ENCODE results near the gene XK. TPM values are rescaled to one million over a fixed set of nuclear protein-coding genes. Genes with fewer than 3 reads are reported as not detected.
A peak's percentile ranks its signal among the peaks of the same experiment; 100 is the strongest.

XK gene
- total RNA-seq, 1 donor from 2014 or later = 0.25 TPM

- H3K9ac ChIP-seq (ENCODE audit: low read length) = no peak overlapping the region
- Mint-ChIP-seq H3K27ac (ENCODE audit: unreplicated experiment) (no peak overlapping the region), H3K36me3 (ENCODE audit: low read depth, unreplicated experiment) (no peaks in the 10 kb centered on the region), H3K4me1 (ENCODE audit: low read depth, unreplicated experiment) (no peaks in the 10 kb centered on the region), H3K27me3 (ENCODE audit: low read depth, unreplicated experiment) (no peaks in the 10 kb centered on the region), H3K4me3 (ENCODE audit: unreplicated experiment) (no peak overlapping the region), H3K9me3 (ENCODE audit: unreplicated experiment) (no peaks in the 10 kb centered on the region)
- no peak overlapping the region for H3K27ac ChIP-seq (ENCODE audit: low read depth, low read length)
- no peaks in the 10 kb centered on the region for H3K79me2 ChIP-seq (ENCODE audit: insufficient read depth, low read length)
- H3K9me3 ChIP-seq (ENCODE audit: insufficient read depth, low read depth, low read length) = no peaks in the 10 kb centered on the region
- DNase-seq (ENCODE audit: low read depth) (no peak), FAIRE-seq (no peak)
- H2AFZ ChIP-seq (ENCODE audit: low read depth, low read length) = no peak overlapping the region
- H3K27me3 ChIP-seq (ENCODE audit: insufficient read depth, low read length) = no peaks in the 10 kb centered on the region
- H4K20me1 ChIP-seq (ENCODE audit: insufficient read depth, low read length) = no peaks in the 10 kb centered on the region
- H3K4me1 ChIP-seq (ENCODE audit: insufficient read depth, low read length) = peaks cover 2% of the 10 kb centered on the region
- no peak for TF ChIP-seq EZH2 (IDR thresholded peaks at IDR 0.05; ENCODE audit: insufficient read depth, low read length)
- TF ChIP-seq, protein P1, sequence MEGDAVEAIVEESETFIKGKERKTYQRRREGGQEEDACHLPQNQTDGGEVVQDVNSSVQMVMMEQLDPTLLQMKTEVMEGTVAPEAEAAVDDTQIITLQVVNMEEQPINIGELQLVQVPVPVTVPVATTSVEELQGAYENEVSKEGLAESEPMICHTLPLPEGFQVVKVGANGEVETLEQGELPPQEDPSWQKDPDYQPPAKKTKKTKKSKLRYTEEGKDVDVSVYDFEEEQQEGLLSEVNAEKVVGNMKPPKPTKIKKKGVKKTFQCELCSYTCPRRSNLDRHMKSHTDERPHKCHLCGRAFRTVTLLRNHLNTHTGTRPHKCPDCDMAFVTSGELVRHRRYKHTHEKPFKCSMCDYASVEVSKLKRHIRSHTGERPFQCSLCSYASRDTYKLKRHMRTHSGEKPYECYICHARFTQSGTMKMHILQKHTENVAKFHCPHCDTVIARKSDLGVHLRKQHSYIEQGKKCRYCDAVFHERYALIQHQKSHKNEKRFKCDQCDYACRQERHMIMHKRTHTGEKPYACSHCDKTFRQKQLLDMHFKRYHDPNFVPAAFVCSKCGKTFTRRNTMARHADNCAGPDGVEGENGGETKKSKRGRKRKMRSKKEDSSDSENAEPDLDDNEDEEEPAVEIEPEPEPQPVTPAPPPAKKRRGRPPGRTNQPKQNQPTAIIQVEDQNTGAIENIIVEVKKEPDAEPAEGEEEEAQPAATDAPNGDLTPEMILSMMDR (IDR thresholded peaks at IDR 0.05; ENCODE audit: insufficient read depth, low read depth, low read length) = no peak
- H3K4me2 ChIP-seq (ENCODE audit: low read length) = no peak overlapping the region
- H3K36me3 ChIP-seq (ENCODE audit: insufficient read depth, low read length) = no peaks in the 10 kb centered on the region
- no peak overlapping the region for H3K4me3 ChIP-seq (ENCODE audit: insufficient read depth, low read depth, low read length)
Measured at GRCh38 chrX:37686996-37687395, 1.4 kb downstream of the XK start.

GRCh38 chrX:37690119-37690518, 4.5 kb downstream of the XK start:
- Histone ChIP-seq H3K36me3 (ENCODE audit: insufficient read depth, low read length) (no peaks in the 10 kb centered on the region), H3K27me3 (ENCODE audit: insufficient read depth, low read length) (no peaks in the 10 kb centered on the region), H3K27ac (ENCODE audit: low read depth, low read length) (no peak overlapping the region), H3K4me1 (ENCODE audit: insufficient read depth, low read length) (peaks cover 2% of the 10 kb centered on the region), H3K4me2 (ENCODE audit: low read length) (no peak overlapping the region), H2AFZ (ENCODE audit: low read depth, low read length) (no peak overlapping the region), H3K9ac (ENCODE audit: low read length) (no peak overlapping the region), H3K9me3 (ENCODE audit: insufficient read depth, low read depth, low read length) (no peaks in the 10 kb centered on the region), H3K4me3 (ENCODE audit: insufficient read depth, low read depth, low read length) (no peak overlapping the region), H3K79me2 (ENCODE audit: insufficient read depth, low read length) (no peaks in the 10 kb centered on the region), H4K20me1 (ENCODE audit: insufficient read depth, low read length) (no peaks in the 10 kb centered on the region)
- no peak for TF ChIP-seq EZH2 (IDR thresholded peaks at IDR 0.05; ENCODE audit: insufficient read depth, low read length)
- TF ChIP-seq, protein P1 (IDR thresholded peaks at IDR 0.05; ENCODE audit: insufficient read depth, low read depth, low read length) = no peak
- no peaks in the 10 kb centered on the region for H3K9me3 Mint-ChIP-seq (ENCODE audit: unreplicated experiment)
- H3K4me3 Mint-ChIP-seq (ENCODE audit: unreplicated experiment) = no peak overlapping the region
- H3K4me1 Mint-ChIP-seq (ENCODE audit: low read depth, unreplicated experiment) = no peaks in the 10 kb centered on the region
- no peaks in the 10 kb centered on the region for H3K36me3 Mint-ChIP-seq (ENCODE audit: low read depth, unreplicated experiment)
- FAIRE-seq = no peak
- no peak overlapping the region for H3K27ac Mint-ChIP-seq (ENCODE audit: unreplicated experiment)
- no peaks in the 10 kb centered on the region for H3K27me3 Mint-ChIP-seq (ENCODE audit: low read depth, unreplicated experiment)
- DNase-seq (ENCODE audit: low read depth) = no peak

- H4K20me1 ChIP-seq (ENCODE audit: insufficient read depth, low read length) = no peaks in the 10 kb centered on the region
- no peaks in the 10 kb centered on the region for H3K4me1 ChIP-seq (ENCODE audit: insufficient read depth, low read length)
- no peaks in the 10 kb centered on the region for H3K4me1 Mint-ChIP-seq (ENCODE audit: low read depth, unreplicated experiment)
- H3K4me3 Mint-ChIP-seq (ENCODE audit: unreplicated experiment) = no peak overlapping the region
- H3K27ac ChIP-seq (ENCODE audit: low read depth, low read length) = no peak overlapping the region
- H3K9ac ChIP-seq (ENCODE audit: low read length) = no peak overlapping the region
- H3K9me3 ChIP-seq (ENCODE audit: insufficient read depth, low read depth, low read length) = no peaks in the 10 kb centered on the region
- no peaks in the 10 kb centered on the region for H3K27me3 ChIP-seq (ENCODE audit: insufficient read depth, low read length)
- H3K79me2 ChIP-seq (ENCODE audit: insufficient read depth, low read length) = no peaks in the 10 kb centered on the region
- no peak overlapping the region for H2AFZ ChIP-seq (ENCODE audit: low read depth, low read length)
- H3K27ac Mint-ChIP-seq (ENCODE audit: unreplicated experiment) = no peak overlapping the region
- H3K4me2 ChIP-seq (ENCODE audit: low read length) = no peak overlapping the region
- DNase-seq (ENCODE audit: low read depth) = no peak
- H3K4me3 ChIP-seq (ENCODE audit: insufficient read depth, low read depth, low read length) = no peak overlapping the region
- FAIRE-seq = peak; percentile 73
- H3K36me3 Mint-ChIP-seq (ENCODE audit: low read depth, unreplicated experiment) = no peaks in the 10 kb centered on the region
- TF ChIP-seq, protein P1 (IDR thresholded peaks at IDR 0.05; ENCODE audit: insufficient read depth, low read depth, low read length) = no peak
- TF ChIP-seq EZH2 (IDR thresholded peaks at IDR 0.05; ENCODE audit: insufficient read depth, low read length) = no peak
- H3K9me3 Mint-ChIP-seq (ENCODE audit: unreplicated experiment) = no peaks in the 10 kb centered on the region
- no peaks in the 10 kb centered on the region for H3K27me3 Mint-ChIP-seq (ENCODE audit: low read depth, unreplicated experiment)
- no peaks in the 10 kb centered on the region for H3K36me3 ChIP-seq (ENCODE audit: insufficient read depth, low read length)
Measured at GRCh38 chrX:37692918-37693317, 7.3 kb downstream of the XK start.

Data from astrocyte (in vitro differentiated cells and primary cell).